ENCODE results near the gene ZNF8. TPM values are rescaled to one million over a fixed set of nuclear protein-coding genes. Genes with fewer than 3 reads are reported as not detected.
"Not testable (repeated sequence)": the region's sequence is repeated elsewhere in the genome, so short reads cannot be mapped to it uniquely, and the experiment has no call there.

The ZNF8 gene
- total RNA-seq, 1 donor from 2014 or later = 6.0 TPM

DNA sequence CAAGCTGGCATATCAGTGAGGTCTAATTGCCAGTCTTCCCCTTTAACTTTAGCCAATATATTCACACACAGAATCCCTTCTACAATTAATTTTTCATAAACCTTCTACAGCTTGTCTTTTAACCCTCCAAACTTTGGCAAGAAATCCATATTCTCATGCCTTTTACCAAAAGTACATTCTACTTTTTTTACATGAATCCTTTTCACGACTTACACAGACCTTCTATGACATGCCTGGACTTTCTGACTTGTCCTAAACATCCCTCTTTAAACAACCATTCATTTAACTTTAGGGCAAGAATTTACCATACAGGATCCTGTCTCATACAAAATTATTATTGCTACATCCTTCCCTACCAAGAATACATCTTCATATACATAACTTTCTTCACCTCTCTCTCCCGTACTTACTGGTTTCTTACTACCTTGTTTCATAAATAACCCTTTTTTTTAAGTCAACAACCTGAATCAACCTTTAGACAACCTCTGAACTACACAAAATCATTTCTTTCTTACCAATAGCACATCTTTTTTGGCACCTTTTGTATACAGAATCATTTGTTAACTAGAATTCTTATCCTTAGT is 26.6 kb upstream of the ZNF8 start:
- Histone ChIP-seq H3K4me1 (no peaks in the 10 kb centered on the region), H3K36me3 (peaks cover 38% of the 10 kb centered on the region), H3K9me3 (peaks cover 96% of the 10 kb centered on the region), H3K4me3 (no peak overlapping the region), H3K27ac (no peak overlapping the region), H3K27me3 (no peaks in the 10 kb centered on the region)
- intact Hi-C loops (cut with DNase I) = no loop called here
- no peak for DNase-seq
- TF ChIP-seq, protein P1, sequence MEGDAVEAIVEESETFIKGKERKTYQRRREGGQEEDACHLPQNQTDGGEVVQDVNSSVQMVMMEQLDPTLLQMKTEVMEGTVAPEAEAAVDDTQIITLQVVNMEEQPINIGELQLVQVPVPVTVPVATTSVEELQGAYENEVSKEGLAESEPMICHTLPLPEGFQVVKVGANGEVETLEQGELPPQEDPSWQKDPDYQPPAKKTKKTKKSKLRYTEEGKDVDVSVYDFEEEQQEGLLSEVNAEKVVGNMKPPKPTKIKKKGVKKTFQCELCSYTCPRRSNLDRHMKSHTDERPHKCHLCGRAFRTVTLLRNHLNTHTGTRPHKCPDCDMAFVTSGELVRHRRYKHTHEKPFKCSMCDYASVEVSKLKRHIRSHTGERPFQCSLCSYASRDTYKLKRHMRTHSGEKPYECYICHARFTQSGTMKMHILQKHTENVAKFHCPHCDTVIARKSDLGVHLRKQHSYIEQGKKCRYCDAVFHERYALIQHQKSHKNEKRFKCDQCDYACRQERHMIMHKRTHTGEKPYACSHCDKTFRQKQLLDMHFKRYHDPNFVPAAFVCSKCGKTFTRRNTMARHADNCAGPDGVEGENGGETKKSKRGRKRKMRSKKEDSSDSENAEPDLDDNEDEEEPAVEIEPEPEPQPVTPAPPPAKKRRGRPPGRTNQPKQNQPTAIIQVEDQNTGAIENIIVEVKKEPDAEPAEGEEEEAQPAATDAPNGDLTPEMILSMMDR (IDR thresholded peaks at IDR 0.05) = no peak
- no peak for ATAC-seq

DNA sequence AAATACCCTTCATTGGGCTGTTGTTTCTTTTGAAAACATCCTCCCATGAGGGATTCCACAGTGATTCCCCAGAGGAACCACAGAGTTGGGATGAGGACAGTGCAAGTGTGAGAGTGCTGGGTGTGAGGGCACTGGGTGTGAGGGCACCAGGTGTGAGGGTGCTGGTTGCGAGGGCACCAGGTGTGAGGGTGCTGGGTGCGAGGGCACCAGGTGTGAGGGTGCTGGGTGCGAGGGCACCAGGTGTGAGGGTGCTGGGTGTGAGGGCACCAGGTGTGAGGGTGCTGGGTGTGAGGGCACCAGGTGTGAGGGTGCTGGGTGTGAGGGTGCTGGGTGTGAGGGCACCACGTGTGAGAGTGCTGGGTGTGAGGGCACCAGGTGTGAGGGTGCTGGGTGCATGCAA is 20.5 kb upstream of the ZNF8 start:
- H3K36me3 ChIP-seq; intact Hi-C loops (cut with DNase I); ATAC-seq; H3K27me3 ChIP-seq; H3K4me1 ChIP-seq; H3K4me3 ChIP-seq; DNase-seq; H3K27ac ChIP-seq: not testable (repeated sequence)
- H3K9me3 ChIP-seq = peaks cover 94% of the 10 kb centered on the region

DNA sequence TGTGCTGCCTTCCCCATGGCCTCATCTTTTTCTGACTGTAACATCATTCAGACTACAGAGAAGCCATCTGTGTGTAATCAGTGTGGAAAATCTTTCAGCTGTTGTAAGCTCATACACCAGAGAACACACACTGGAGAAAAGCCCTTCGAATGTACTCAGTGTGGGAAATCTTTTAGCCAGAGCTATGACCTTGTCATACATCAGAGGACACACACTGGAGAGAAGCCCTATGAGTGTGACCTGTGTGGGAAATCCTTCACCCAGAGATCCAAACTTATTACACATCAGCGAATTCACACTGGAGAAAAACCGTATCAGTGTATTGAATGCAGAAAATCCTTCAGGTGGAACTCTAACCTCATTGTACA is 17.2 kb upstream of the ZNF8 start:
- ATAC-seq = no peak
- DNase-seq = no peak
- no peaks in the 10 kb centered on the region for H3K27me3 ChIP-seq
- H3K27ac ChIP-seq = no peak overlapping the region
- intact Hi-C loops (cut with DNase I) = no loop called here
- no peaks in the 10 kb centered on the region for H3K36me3 ChIP-seq
- TF ChIP-seq, protein P1 (IDR thresholded peaks at IDR 0.05) = no peak
- H3K4me1 ChIP-seq = no peaks in the 10 kb centered on the region
- peaks cover 97% of the 10 kb centered on the region for H3K9me3 ChIP-seq
- H3K4me3 ChIP-seq = no peak overlapping the region

DNA sequence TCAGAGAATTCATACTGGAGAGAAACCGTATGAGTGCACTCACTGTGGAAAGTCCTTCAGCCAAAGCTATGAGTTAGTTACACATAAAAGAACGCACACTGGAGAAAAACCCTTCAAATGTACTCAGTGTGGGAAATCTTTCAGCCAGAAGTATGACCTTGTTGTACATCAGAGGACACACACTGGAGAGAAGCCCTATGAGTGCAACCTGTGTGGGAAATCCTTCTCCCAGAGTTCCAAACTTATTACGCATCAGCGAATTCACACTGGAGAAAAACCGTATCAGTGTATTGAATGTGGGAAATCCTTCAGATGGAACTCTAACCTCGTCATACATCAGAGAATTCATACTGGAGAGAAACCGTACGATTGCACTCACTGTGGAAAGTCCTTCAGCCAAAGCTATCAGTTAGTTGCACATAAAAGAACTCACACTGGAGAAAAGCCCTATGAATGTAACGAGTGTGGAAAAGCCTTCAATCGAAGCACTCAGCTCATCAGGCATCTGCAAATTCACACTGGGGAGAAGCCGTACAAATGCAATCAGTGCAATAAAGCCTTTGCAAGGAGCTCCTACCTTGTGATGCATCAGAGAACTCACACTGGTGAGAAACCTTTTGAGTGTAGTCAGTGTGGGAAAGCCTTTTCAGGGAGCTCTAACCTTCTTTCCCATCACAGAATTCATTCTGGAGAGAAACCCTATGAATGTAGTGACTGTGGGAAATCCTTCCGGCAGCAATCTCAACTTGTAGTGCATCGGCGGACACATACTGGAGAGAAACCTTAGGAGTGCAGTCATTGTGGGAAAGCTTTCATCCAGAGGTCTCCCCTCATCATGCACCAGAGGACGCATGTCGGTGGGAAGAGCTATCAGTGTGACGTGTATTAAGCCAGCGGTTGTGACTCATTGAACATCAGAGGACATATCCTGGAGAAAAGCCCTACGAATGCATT is 16.5 kb upstream of the ZNF8 start:
- H3K4me3 ChIP-seq = no peak overlapping the region
- no peaks in the 10 kb centered on the region for H3K36me3 ChIP-seq
- peaks cover 97% of the 10 kb centered on the region for H3K9me3 ChIP-seq
- no peaks in the 10 kb centered on the region for H3K4me1 ChIP-seq
- intact Hi-C loops (cut with DNase I) = no loop called here
- DNase-seq (no peak), ATAC-seq (no peak)
- H3K27me3 ChIP-seq = no peaks in the 10 kb centered on the region
- TF ChIP-seq, protein P1 (IDR thresholded peaks at IDR 0.05) = no peak
- H3K27ac ChIP-seq = no peak overlapping the region

DNA sequence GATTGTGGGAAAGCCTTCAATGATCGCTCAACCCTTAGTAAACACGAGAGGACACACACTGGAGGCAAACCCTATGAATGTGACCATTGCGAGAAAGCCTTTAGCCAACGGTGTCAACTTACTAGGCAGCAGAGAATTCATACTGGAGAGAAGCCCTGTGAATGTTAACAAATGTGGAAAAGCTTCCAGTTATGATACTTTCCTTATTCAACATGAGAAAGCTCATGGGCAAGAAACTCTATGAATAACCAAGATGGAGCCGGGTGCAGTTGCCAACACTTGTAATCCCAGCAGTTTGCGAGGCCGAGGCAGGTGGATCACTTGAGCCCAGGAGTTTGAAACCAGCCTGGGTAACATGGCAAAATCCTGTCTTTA is 15.8 kb upstream of the ZNF8 start:
- H3K9me3 ChIP-seq = peaks cover 96% of the 10 kb centered on the region
- H3K4me1 ChIP-seq = no peaks in the 10 kb centered on the region
- no peaks in the 10 kb centered on the region for H3K36me3 ChIP-seq
- H3K27me3 ChIP-seq = no peaks in the 10 kb centered on the region
- no peak overlapping the region for H3K27ac ChIP-seq
- intact Hi-C loops (cut with DNase I) = no loop called here
- TF ChIP-seq, protein P1 (IDR thresholded peaks at IDR 0.05) = no peak
- ATAC-seq (no peak), DNase-seq (no peak)
- no peak overlapping the region for H3K4me3 ChIP-seq

DNA sequence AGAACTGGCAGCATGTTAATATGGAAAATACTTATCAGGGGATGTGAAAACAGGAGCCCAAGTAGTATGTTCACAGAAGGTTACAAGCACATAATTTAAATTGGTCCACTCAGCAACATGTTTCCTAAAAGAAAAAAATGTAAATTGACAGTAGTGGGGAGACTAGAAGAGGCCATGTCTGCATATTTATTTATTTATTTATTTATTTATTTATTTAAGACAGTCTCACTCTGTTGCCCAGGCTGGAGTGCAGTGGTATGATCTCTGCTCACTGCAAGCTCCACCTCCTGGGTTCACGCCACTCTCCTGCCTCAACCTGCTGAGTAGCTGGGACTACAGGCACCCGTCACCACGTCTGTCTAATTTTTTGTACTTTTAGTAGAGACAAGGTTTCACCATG is 13.7 kb upstream of the ZNF8 start:
- Histone ChIP-seq H3K27ac (no peak overlapping the region), H3K36me3 (no peaks in the 10 kb centered on the region), H3K4me1 (no peaks in the 10 kb centered on the region), H3K9me3 (peaks cover 98% of the 10 kb centered on the region), H3K4me3 (no peak overlapping the region), H3K27me3 (no peaks in the 10 kb centered on the region)
- no peak for DNase-seq
- intact Hi-C loops (cut with DNase I) = no loop called here
- TF ChIP-seq, protein P1 (IDR thresholded peaks at IDR 0.05) = no peak
- ATAC-seq = no peak
